ENCODE results near the gene INPP4A.

DNA sequence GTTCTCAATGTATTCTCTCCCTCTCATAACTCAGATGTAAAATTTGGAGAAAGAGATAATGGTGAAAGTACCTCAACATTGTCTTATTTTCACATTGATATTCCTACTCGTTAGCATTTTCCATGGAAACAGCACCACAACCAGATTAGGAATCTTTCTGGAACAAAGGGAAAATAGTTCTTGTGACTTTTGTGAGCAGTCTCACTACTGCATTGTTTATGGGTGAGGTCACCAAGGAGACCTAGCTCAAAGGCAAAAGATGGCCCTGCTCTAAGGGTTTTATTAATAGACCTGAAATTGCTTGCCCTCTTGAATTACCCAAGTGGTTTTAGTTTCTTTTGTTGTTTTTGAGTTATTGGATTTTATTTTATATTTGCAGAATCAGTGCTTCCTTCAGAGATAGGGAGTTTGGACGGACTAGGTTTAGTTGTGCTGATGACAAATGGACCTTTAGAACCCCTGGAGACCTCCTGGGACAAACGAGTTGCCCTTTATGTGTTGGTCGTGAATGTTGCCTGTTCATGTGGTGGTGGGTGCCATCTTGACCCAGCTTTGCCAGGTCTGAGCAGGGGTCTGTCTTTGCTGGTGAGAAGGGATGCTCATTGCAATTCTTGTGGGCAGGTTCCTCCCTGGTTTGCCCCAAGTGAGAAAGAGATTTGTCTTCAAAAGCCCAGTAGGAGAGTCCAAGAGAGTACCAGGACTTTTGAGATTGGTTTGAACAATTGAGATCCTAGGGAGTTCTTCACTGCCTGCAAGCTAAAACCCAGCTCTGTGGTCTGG lies 58.1 kb downstream of the INPP4A start:
- no peak for TF ChIP-seq YY1 (tag by site-specific recombination; IDR thresholded peaks at IDR 0.05)
- TF ChIP-seq, protein P1, sequence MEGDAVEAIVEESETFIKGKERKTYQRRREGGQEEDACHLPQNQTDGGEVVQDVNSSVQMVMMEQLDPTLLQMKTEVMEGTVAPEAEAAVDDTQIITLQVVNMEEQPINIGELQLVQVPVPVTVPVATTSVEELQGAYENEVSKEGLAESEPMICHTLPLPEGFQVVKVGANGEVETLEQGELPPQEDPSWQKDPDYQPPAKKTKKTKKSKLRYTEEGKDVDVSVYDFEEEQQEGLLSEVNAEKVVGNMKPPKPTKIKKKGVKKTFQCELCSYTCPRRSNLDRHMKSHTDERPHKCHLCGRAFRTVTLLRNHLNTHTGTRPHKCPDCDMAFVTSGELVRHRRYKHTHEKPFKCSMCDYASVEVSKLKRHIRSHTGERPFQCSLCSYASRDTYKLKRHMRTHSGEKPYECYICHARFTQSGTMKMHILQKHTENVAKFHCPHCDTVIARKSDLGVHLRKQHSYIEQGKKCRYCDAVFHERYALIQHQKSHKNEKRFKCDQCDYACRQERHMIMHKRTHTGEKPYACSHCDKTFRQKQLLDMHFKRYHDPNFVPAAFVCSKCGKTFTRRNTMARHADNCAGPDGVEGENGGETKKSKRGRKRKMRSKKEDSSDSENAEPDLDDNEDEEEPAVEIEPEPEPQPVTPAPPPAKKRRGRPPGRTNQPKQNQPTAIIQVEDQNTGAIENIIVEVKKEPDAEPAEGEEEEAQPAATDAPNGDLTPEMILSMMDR (tag by site-specific recombination; IDR thresholded peaks at IDR 0.05), result no peak
- no peak for TF ChIP-seq MYNN (tag by site-specific recombination; IDR thresholded peaks at IDR 0.05; ENCODE audit: borderline replicate concordance)
- TF ChIP-seq ZNF23 (tag by site-specific recombination; IDR thresholded peaks at IDR 0.05; ENCODE audit: borderline replicate concordance), result no peak
- TF ChIP-seq ZNF138 (tag by site-specific recombination; IDR thresholded peaks at IDR 0.05; ENCODE audit: borderline replicate concordance), result no peak
- TF ChIP-seq KLF1 (tag by site-specific recombination; IDR thresholded peaks at IDR 0.05), result no peak
- no peak for TF ChIP-seq ZNF660 (tag by site-specific recombination; IDR thresholded peaks at IDR 0.05)
- no peak for TF ChIP-seq ZNF529 (tag by site-specific recombination; IDR thresholded peaks at IDR 0.05; ENCODE audit: insufficient replicate concordance)
- TF ChIP-seq ZBTB7A (tag by site-specific recombination; IDR thresholded peaks at IDR 0.05; ENCODE audit: low read depth), result no peak
- no peak for TF ChIP-seq ZNF621 (tag by site-specific recombination; IDR thresholded peaks at IDR 0.05)
- TF ChIP-seq, protein P2, sequence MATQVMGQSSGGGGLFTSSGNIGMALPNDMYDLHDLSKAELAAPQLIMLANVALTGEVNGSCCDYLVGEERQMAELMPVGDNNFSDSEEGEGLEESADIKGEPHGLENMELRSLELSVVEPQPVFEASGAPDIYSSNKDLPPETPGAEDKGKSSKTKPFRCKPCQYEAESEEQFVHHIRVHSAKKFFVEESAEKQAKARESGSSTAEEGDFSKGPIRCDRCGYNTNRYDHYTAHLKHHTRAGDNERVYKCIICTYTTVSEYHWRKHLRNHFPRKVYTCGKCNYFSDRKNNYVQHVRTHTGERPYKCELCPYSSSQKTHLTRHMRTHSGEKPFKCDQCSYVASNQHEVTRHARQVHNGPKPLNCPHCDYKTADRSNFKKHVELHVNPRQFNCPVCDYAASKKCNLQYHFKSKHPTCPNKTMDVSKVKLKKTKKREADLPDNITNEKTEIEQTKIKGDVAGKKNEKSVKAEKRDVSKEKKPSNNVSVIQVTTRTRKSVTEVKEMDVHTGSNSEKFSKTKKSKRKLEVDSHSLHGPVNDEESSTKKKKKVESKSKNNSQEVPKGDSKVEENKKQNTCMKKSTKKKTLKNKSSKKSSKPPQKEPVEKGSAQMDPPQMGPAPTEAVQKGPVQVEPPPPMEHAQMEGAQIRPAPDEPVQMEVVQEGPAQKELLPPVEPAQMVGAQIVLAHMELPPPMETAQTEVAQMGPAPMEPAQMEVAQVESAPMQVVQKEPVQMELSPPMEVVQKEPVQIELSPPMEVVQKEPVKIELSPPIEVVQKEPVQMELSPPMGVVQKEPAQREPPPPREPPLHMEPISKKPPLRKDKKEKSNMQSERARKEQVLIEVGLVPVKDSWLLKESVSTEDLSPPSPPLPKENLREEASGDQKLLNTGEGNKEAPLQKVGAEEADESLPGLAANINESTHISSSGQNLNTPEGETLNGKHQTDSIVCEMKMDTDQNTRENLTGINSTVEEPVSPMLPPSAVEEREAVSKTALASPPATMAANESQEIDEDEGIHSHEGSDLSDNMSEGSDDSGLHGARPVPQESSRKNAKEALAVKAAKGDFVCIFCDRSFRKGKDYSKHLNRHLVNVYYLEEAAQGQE (tag by site-specific recombination; IDR thresholded peaks at IDR 0.05), result no peak

All from HEK293 (cell line).